ENCODE results near the gene DBNL.
A peak's percentile ranks its signal among the peaks of the same experiment; 100 is the strongest.

GRCh38 chr7:44018857-44019807, 25.4 kb upstream of the DBNL start:
- peak; percentile 17 to 81 (median 75) for TF ChIP-seq POLR2AphosphoS5 (IDR thresholded peaks at IDR 0.05)
- peak in 3 of 4 experiments; percentile 33 to 57 (median 40) for TF ChIP-seq CTCF (IDR thresholded peaks at IDR 0.05)
- peak in 1 of 2 donors; percentile 31 for TF ChIP-seq POLR2A (IDR thresholded peaks at IDR 0.05)
